B cell (primary cell): ENCODE results near the gene PCSK7. TPM values are rescaled to one million over a fixed set of nuclear protein-coding genes. Genes with fewer than 3 reads are reported as not detected.

Source experiments
- ATAC-seq: fragments of 200-7000 bp; cut with Tn5 transposase; one replicate; pipeline ENCODE4 v1.10.0; 2021; ENCODE audit warnings: low read depth, mild to moderate bottlenecking, moderate number of reproducible peaks, moderate library complexity
- CTCF ChIA-PET: fragments of 350-600 bp; sonication (Branson Sonifier 250); formaldehyde crosslinking; loops from one replicate; lab custom pipeline; 2021; ENCODE audit warnings: antibody characterized with exemption, inconsistent platforms; lab: Charles Lee
- POLR2A ChIA-PET: fragments of 350-600 bp; sonication (Branson Sonifier 250); formaldehyde crosslinking; loops from one replicate; lab custom pipeline; 2021; ENCODE audit warnings: antibody characterized with exemption; lab: Charles Lee
- DNase-seq: peaks from one replicate; pipeline ENCODE4 v3.0.0; 2013
- H2AFZ ChIP-seq: 2 replicates; pipeline ENCODE4 v1.6.1; 2012; ENCODE audit warnings: mild to moderate bottlenecking, low read depth, low read length; ENCODE audit not compliant: insufficient read depth, poor library complexity, severe bottlenecking
- H3K27ac ChIP-seq, 2 donors: 1 replicate in 1 of 2; 2 replicates in 1 of 2; pipeline ENCODE4 v1.5.1; 2012 to 2013; ENCODE audit warnings: low read length in 2 of 2, mild to moderate bottlenecking in 2 of 2, moderate library complexity in 1 of 2
- H3K27me3 ChIP-seq, 4 experiments: fragments of 200-600 bp in 1 of 4; sonication (generic) in 1 of 4; replicated peaks in 1 of 4; 1 replicate in 2 of 4; 2 replicates in 2 of 4; pipeline versions ENCODE4 v1.6.1 to v1.7.0; 2013 to 2016; ENCODE audit warnings: low read length in 3 of 4, mild to moderate bottlenecking in 2 of 4, mixed read lengths in 1 of 4, moderate library complexity in 1 of 4; ENCODE audit not compliant: insufficient read depth in 4 of 4, control insufficient read depth in 3 of 4; ENCODE audit errors: control extremely low read depth in 1 of 4
- H3K36me3 ChIP-seq, 2 experiments: replicated peaks in 1 of 2; 1 replicate in 1 of 2; 2 replicates in 1 of 2; pipeline versions ENCODE4 v1.6.1 to v1.7.1; 2013; ENCODE audit warnings: low read length in 1 of 2; ENCODE audit not compliant: insufficient read depth in 2 of 2, control insufficient read depth in 1 of 2; ENCODE audit errors: control extremely low read depth in 1 of 2, extremely low read depth in 1 of 2
- H3K4me1 ChIP-seq, 2 donors: fragments of 200-600 bp in 1 of 2; sonication (generic) in 1 of 2; 1 replicate in 1 of 2; 2 replicates in 1 of 2; pipeline versions ENCODE4 v1.5.1 to v1.6.1; 2013 to 2017; ENCODE audit warnings: low read length in 2 of 2; ENCODE audit not compliant: control insufficient read depth in 2 of 2, insufficient read depth in 2 of 2
- H3K4me2 ChIP-seq: replicated peaks from 2 replicates; pipeline ENCODE3; 2012; ENCODE audit warnings: mild to moderate bottlenecking, low read depth, low read length; ENCODE audit not compliant: poor library complexity, severe bottlenecking
- H3K4me3 ChIP-seq, 5 experiments: fragments of 200-600 bp in 1 of 5; sonication (generic) in 1 of 5; 1 replicate in 3 of 5; 2 replicates in 2 of 5; pipeline versions ENCODE4 v1.5.1 to v1.7.0; 2011 to 2016; ENCODE audit warnings: low read length in 4 of 5, mild to moderate bottlenecking in 4 of 5, low read depth in 2 of 5, control low read depth in 1 of 5, moderate library complexity in 1 of 5; ENCODE audit not compliant: insufficient read depth in 1 of 5; ENCODE audit errors: control extremely low read depth in 1 of 5, extremely low read depth in 1 of 5
- H3K79me2 ChIP-seq: fragments of 200-600 bp; sonication (generic); one replicate; pipeline ENCODE4 v1.6.0; 2016; ENCODE audit warnings: low read length; ENCODE audit not compliant: control insufficient read depth, insufficient read depth
- H3K9ac ChIP-seq: fragments of 200-600 bp; sonication (generic); 2 replicates; pipeline ENCODE4 v1.6.1; 2017; ENCODE audit warnings: mild to moderate bottlenecking, low read length, moderate library complexity
- H3K9me3 ChIP-seq, 3 donors: one replicate each; pipeline versions ENCODE4 v1.6.1 to v1.7.1; 2013; ENCODE audit warnings: low read length in 2 of 3; ENCODE audit not compliant: control insufficient read depth in 2 of 3, insufficient read depth in 1 of 3; ENCODE audit errors: control extremely low read depth in 1 of 3
- H4K20me1 ChIP-seq: 2 replicates; pipeline ENCODE4 v1.6.0; 2012; ENCODE audit warnings: mild to moderate bottlenecking, low read length; ENCODE audit not compliant: insufficient read depth, control insufficient read depth, poor library complexity, severe bottlenecking
- H3K27ac Mint-ChIP-seq: one replicate; pipeline ENCODE4 v1.8.0; 2021; ENCODE audit warnings: mixed read lengths
- H3K27me3 Mint-ChIP-seq: one replicate; pipeline ENCODE4 v1.8.0; 2021; ENCODE audit warnings: mixed read lengths
- H3K4me1 Mint-ChIP-seq: one replicate; pipeline ENCODE4 v1.8.0; 2021; ENCODE audit warnings: mixed read lengths
- H3K4me3 Mint-ChIP-seq: one replicate; pipeline ENCODE4 v1.8.0; 2021; ENCODE audit warnings: mixed read lengths
- H3K9me3 Mint-ChIP-seq: one replicate; pipeline ENCODE4 v1.8.0; 2022; ENCODE audit warnings: mixed read lengths; ENCODE audit not compliant: insufficient read depth
- EZH2 ChIP-seq: IDR thresholded peaks from 2 replicates; pipeline ENCODE4 v1.6.1; 2012; ENCODE audit warnings: borderline replicate concordance, low read depth, mild to moderate bottlenecking, moderate library complexity, low read length; ENCODE audit not compliant: insufficient read depth, poor library complexity, severe bottlenecking
- WGBS: methylation state at CpG from one replicate; pipeline ENCODE4 v1.1.5; 2013; ENCODE audit warnings: missing lambda C conversion rate; ENCODE audit not compliant: insufficient coverage; 5-methylcytosine and 5-hydroxymethylcytosine counted together
- intact Hi-C: fragments of 100-400 bp; cut with micrococcal nuclease; formaldehyde crosslinking; loops from one replicate; pipeline ENCODE4 v1.10.0; 2022
- polyA plus RNA-seq: library from polyadenylated mRNA; depleted of rRNA; stranded (reverse); fragments of >200 nt; gene quantifications from 2 replicates; pipeline ENCODE4 v1.2.3, GENCODE V29; 2012
- total RNA-seq, 2 donors: library from RNA; stranded (reverse); fragments of 120-200 nt in 1 of 2; gene quantifications; 1 replicate in 1 of 2; 2 replicates in 1 of 2; pipeline versions ENCODE4 v1.2.3 to v1.2.4, GENCODE V29; 2013 to 2022
- TF ChIP-seq, protein P1 (sequence below): fragments of 200-600 bp; IDR thresholded peaks from one replicate; pipeline ENCODE4 v1.8.0; 2022; ENCODE audit warnings: antibody characterized with exemption, mild to moderate bottlenecking

Gene PCSK7
- total and polyA plus RNA-seq, 2 donors (not counting 1 experiment from before 2014, with no cell fraction given): 203 to 283 TPM

DNA sequence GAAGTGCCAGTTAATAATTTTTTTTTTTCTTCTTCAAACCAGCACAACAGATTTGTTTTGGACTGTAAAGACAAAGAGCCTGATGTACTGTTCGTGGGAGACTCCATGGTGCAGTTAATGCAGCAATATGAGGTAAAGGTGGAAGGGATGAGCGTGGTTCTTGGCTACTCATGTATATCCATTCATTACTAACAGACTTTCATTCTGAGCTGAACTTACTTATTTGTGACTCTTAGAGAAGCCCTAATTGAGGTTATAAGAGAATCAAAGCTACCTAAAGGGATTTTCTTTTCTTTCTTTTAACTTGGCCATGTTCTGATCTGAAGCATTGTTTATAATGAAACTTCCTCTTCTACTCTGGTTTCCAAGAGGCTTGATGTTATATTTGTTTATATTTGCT is 72.0 kb downstream of the PCSK7 start:
- no peak overlapping the region for H3K27ac Mint-ChIP-seq
- ATAC-seq (no peak), DNase-seq (no peak)
- peaks cover 24% of the 10 kb centered on the region for H3K4me1 Mint-ChIP-seq
- ChIA-PET POLR2A (no interaction called here), CTCF (interaction anchor here (1.6 kb wide), 1 partner anchor 12 kb away, joined by 4 read pairs; no protein-coding TSS in a partner anchor)
- Histone ChIP-seq H3K4me3 (no peak overlapping the region), H3K79me2 (peaks cover 76% of the 10 kb centered on the region), H3K9ac (no peak overlapping the region), H3K4me2 (no peak overlapping the region), H3K36me3 (peaks cover 13 to 60% of the 10 kb centered on the region in 2 experiments), H3K27me3 (no peaks in the 10 kb centered on the region), H3K9me3 (no peaks in the 10 kb centered on the region), H2AFZ (no peak overlapping the region), H3K4me1 (peaks cover 0 to 7% of the 10 kb centered on the region in 2 donors), H3K27ac (peak overlapping the region in 1 of 2 donors; percentile 14), H4K20me1 (peaks cover 58% of the 10 kb centered on the region)
- no peaks in the 10 kb centered on the region for H3K9me3 Mint-ChIP-seq
- intact Hi-C loops: no loop called here
- no CpG with 5 or more reads among the region's 2 CpGs for WGBS
- no peak overlapping the region for H3K4me3 Mint-ChIP-seq
- H3K27me3 Mint-ChIP-seq: no peaks in the 10 kb centered on the region
- TF ChIP-seq EZH2: no peak
- TF ChIP-seq, protein P1, sequence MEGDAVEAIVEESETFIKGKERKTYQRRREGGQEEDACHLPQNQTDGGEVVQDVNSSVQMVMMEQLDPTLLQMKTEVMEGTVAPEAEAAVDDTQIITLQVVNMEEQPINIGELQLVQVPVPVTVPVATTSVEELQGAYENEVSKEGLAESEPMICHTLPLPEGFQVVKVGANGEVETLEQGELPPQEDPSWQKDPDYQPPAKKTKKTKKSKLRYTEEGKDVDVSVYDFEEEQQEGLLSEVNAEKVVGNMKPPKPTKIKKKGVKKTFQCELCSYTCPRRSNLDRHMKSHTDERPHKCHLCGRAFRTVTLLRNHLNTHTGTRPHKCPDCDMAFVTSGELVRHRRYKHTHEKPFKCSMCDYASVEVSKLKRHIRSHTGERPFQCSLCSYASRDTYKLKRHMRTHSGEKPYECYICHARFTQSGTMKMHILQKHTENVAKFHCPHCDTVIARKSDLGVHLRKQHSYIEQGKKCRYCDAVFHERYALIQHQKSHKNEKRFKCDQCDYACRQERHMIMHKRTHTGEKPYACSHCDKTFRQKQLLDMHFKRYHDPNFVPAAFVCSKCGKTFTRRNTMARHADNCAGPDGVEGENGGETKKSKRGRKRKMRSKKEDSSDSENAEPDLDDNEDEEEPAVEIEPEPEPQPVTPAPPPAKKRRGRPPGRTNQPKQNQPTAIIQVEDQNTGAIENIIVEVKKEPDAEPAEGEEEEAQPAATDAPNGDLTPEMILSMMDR: no peak

DNA sequence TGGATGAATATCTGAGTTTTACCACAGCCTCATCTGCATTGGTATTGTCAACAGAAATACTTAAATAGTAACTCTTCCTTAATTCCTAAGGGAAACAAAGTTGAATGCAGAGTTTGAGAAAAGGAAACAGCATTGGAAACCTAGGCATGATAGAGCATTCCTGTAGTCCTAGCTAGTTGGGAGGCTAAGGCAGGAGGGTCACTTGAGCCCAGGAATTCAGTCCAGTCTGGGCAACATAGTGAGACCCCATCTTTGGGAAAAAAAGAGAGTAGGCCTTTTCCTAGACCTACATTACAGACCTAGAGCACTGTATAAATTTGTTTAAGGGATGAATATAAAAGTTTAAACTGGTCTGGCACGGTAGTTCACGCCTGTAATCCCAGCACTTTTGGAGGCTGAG is 74.4 kb downstream of the PCSK7 start:
- Histone ChIP-seq H3K27me3 (no peaks in the 10 kb centered on the region), H3K9ac (no peak overlapping the region), H3K4me3 (no peak overlapping the region), H3K4me1 (peaks cover under 1 to 7% of the 10 kb centered on the region in 2 donors), H3K4me2 (no peak overlapping the region), H4K20me1 (peaks cover 71% of the 10 kb centered on the region), H3K9me3 (no peaks in the 10 kb centered on the region), H2AFZ (no peak overlapping the region), H3K36me3 (peaks cover 9 to 51% of the 10 kb centered on the region in 2 experiments), H3K27ac (no peak overlapping the region), H3K79me2 (peaks cover 95% of the 10 kb centered on the region)
- no peak for DNase-seq
- no peak overlapping the region for H3K4me3 Mint-ChIP-seq
- intact Hi-C loops: no loop called here
- no CpG with 5 or more reads among the region's 2 CpGs for WGBS
- no peaks in the 10 kb centered on the region for H3K9me3 Mint-ChIP-seq
- no peak for ATAC-seq
- CTCF ChIA-PET: interaction anchor here (1.0 to 1.4 kb wide), 3 partner anchors 16 to 70 kb away, joined by 4 read pairs; no protein-coding TSS in a partner anchor
- H3K4me1 Mint-ChIP-seq: peaks cover 30% of the 10 kb centered on the region
- POLR2A ChIA-PET: interaction anchor here (1.1 kb wide), 1 partner anchor 21 kb away, joined by 3 read pairs; the partner anchor contains the start of gene SIDT2
- no peak for TF ChIP-seq EZH2
- TF ChIP-seq, protein P1: no peak
- H3K27me3 Mint-ChIP-seq: no peaks in the 10 kb centered on the region
- H3K27ac Mint-ChIP-seq: no peak overlapping the region
